GM12891 (cell line): Measurements from ENCODE around the gene ZNF532.

Experiments
- POLR2A ChIP-seq: IDR thresholded peaks from 2 replicates; pipeline ENCODE4 v1.6.1; 2011; ENCODE audit warnings: low read depth, low read length, control low read depth
- POLR2AphosphoS5 ChIP-seq: IDR thresholded peaks from 2 replicates; pipeline ENCODE4 v1.6.1; 2011; ENCODE audit warnings: low read depth, low read length, control low read depth
- SPI1 ChIP-seq: IDR thresholded peaks from 2 replicates; pipeline ENCODE4 v1.6.1; 2011; ENCODE audit warnings: low read depth, low read length, control low read depth
- TAF1 ChIP-seq: IDR thresholded peaks from 2 replicates; pipeline ENCODE4 v1.6.1; 2011; ENCODE audit warnings: low read depth, low read length, control low read depth

GRCh38 chr18:58896268-58896667 lies 31.6 kb downstream of the ZNF532 start:
- TF ChIP-seq POLR2A (no peak), POLR2AphosphoS5 (no peak), SPI1 (peak; percentile 36; the same call in 1 of the 2 replicates), TAF1 (no peak)
